Measurements from ENCODE around the gene TMEM131L. TPM values are rescaled to one million over a fixed set of nuclear protein-coding genes. Genes with fewer than 3 reads are reported as not detected.
"Not testable (repeated sequence)": the region's sequence is repeated elsewhere in the genome, so short reads cannot be mapped to it uniquely, and the experiment has no call there.

The TMEM131L gene
- total RNA-seq, 3 donors from 2014 or later: 18.7 to 22.0 (median 19.5) TPM

DNA sequence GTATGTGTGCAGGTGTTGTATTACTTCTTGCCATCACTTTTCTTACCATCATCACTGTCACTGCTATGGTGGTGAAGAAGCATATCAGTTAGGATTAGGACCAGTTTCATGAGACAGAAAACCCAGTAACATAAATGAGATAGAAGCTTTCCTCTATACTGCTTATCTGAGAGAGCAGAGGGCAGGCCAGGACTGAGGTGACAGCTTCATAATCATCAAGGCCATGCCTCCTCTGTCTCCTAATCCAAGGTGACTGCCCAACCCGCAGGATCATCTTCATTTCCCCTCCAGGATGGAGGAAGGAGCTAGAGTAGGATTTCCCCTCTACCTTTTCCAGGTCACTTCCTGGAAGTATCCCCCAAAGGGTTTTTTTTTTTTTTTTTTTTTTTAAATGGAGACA is 35.4 kb downstream of the TMEM131L start:
- DNase-seq (ENCODE audit: low spot score in 2 of 2): no peak
- H3K9me3 ChIP-seq: no peaks in the 10 kb centered on the region
- H3K27ac ChIP-seq: no peak overlapping the region
- no peak overlapping the region for H3K4me3 ChIP-seq
- H3K27me3 ChIP-seq: no peaks in the 10 kb centered on the region
- H3K4me1 ChIP-seq: peaks cover 4 to 6% of the 10 kb centered on the region in 2 donors
- H3K36me3 ChIP-seq: no peaks in the 10 kb centered on the region
- TF ChIP-seq POLR2A (IDR thresholded peaks at IDR 0.05) (no peak), POLR2AphosphoS5 (IDR thresholded peaks at IDR 0.05) (no peak)
- TF ChIP-seq, protein P1, sequence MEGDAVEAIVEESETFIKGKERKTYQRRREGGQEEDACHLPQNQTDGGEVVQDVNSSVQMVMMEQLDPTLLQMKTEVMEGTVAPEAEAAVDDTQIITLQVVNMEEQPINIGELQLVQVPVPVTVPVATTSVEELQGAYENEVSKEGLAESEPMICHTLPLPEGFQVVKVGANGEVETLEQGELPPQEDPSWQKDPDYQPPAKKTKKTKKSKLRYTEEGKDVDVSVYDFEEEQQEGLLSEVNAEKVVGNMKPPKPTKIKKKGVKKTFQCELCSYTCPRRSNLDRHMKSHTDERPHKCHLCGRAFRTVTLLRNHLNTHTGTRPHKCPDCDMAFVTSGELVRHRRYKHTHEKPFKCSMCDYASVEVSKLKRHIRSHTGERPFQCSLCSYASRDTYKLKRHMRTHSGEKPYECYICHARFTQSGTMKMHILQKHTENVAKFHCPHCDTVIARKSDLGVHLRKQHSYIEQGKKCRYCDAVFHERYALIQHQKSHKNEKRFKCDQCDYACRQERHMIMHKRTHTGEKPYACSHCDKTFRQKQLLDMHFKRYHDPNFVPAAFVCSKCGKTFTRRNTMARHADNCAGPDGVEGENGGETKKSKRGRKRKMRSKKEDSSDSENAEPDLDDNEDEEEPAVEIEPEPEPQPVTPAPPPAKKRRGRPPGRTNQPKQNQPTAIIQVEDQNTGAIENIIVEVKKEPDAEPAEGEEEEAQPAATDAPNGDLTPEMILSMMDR (IDR thresholded peaks at IDR 0.05): no peak
- intact Hi-C loops (cut with DNase I; ENCODE audit: low total_unique reads): no loop called here

DNA sequence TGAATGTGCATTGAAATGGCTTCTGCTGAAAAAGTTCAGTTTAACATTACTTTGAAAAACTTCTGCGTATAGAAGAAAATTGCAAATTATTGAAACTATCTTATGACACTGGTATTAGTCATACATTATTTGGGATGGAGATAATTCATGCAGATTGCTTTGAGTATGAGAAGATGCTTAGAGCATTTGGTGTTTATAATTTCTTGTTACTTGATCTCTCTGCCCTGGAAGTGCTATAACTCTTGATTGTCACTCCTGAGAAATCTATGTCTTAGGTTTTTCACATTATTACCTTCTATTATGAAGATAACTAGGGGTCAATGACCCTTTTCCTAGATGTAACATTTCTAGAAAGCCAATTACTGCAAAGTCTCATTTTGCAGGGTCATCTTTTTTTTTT is 36.4 kb downstream of the TMEM131L start:
- DNase-seq (ENCODE audit: low spot score in 2 of 2): no peak
- H3K27me3 ChIP-seq: no peaks in the 10 kb centered on the region
- no peak overlapping the region for H3K27ac ChIP-seq
- TF ChIP-seq POLR2A (IDR thresholded peaks at IDR 0.05): no peak
- no peak for TF ChIP-seq POLR2AphosphoS5 (IDR thresholded peaks at IDR 0.05)
- TF ChIP-seq, protein P1 (IDR thresholded peaks at IDR 0.05): no peak
- H3K9me3 ChIP-seq: no peaks in the 10 kb centered on the region
- peaks cover 4 to 6% of the 10 kb centered on the region in 2 donors for H3K4me1 ChIP-seq
- no peaks in the 10 kb centered on the region for H3K36me3 ChIP-seq
- H3K4me3 ChIP-seq: no peak overlapping the region
- intact Hi-C loops (cut with DNase I; ENCODE audit: low total_unique reads): no loop called here

DNA sequence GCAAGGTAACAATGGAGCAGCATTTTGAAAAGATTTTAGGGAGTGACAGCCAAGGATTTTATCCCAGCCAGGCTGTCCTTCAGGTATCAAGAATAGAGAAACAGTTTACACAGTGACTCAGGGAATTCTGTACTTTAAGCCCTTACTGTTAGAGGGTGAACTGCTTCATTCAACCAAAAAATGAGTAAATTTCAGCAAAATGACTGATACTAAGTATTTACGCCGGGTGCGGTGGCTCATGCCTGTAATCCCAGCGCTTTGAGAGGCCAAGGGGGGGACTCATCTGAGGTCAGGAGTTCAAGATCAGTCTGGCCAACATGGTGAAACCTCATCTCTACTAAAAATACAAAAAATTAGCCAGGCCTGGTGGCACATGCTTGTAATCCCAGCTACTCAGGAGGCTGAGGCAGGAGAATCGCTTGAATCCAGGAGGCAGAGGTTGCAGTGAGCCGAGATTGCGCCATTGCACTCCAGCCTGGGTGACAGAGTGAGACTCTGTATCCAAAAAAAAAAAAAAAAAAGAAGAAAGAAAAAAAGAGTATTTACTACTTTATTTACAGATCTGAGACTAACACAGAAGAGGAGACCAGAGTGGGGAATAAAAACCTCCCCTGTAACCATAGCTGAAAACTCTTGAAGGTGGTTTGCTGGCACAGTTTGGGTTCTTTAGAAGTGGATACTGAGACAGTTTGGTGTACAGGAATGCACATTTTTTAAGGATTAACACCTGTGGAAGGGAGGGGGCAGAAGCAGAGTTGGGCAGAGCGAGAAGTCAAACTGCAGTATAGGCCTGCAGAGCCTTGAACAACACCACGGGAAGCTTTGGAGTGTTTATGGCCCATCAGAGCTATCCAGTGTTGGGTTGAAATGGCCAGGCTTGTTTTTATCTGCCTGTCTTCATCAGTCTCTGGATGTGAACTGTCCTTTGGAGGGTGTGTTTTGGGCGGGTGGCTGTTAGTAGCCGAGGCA is 40.5 kb downstream of the TMEM131L start:
- no peaks in the 10 kb centered on the region for H3K36me3 ChIP-seq
- DNase-seq (ENCODE audit: low spot score in 2 of 2): no peak
- H3K4me1 ChIP-seq: no peaks in the 10 kb centered on the region
- no peaks in the 10 kb centered on the region for H3K27me3 ChIP-seq
- TF ChIP-seq POLR2AphosphoS5 (IDR thresholded peaks at IDR 0.05) (no peak), POLR2A (IDR thresholded peaks at IDR 0.05) (no peak)
- TF ChIP-seq, protein P1 (IDR thresholded peaks at IDR 0.05): no peak
- no peak overlapping the region for H3K4me3 ChIP-seq
- H3K27ac ChIP-seq: peak overlapping the region; percentile 5 to 52
- intact Hi-C loops (cut with DNase I; ENCODE audit: low total_unique reads): no loop called here
- no peaks in the 10 kb centered on the region for H3K9me3 ChIP-seq

DNA sequence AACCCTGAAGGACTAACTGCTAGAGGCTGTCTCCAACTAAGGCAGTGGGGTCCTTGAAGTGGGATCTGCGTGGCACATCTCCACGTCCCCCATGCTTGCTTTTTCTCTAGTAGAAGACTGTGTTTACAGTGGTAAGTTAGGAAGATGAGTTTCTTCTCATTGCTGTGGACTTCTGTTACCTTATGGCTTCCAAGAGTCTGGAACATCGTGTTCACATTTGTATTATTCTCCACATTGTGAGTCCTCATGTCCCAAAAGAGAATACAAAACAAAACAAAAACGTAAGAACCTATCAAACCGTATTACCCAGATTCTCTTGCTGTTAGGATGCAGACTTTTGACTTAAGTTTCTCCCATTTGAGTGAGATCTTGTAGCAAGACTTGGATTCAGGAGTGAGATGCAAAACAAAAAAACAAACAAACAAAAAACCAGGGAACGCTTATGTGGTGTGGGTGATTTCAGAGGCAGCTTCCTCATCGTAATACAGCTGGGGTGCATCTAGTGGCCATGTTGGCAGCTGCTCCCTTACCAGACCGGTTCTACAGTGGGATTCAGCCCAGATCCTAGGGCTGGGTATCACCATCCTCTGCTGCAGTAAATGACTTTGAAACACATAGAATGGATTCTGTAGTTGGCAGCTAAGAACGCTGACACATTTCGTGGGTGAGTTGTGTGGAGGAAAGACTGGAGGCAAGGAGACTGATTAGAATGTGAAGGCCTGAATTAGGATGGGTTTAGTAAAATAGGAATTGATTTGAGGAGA is 41.3 kb downstream of the TMEM131L start:
- no peaks in the 10 kb centered on the region for H3K36me3 ChIP-seq

DNA sequence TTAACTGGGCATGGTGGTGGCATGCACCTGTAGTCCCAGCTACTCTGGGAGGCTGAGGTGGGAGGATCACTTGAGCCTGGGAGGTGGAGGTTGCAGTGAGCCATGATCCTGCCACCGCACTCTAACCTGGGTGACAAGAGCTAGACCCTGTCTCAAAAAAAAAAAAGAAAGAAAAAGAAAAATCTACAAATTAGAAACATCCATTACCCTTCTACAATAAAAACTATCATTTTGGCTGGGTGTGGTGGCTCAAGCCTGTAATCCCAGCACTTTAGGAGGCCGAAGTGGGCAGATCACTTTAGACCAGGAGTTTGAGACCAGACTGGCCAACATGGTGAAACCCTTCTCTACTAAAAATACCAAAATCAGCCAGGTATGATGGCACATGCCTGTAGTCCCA is 43.1 kb downstream of the TMEM131L start:
- H3K4me3 ChIP-seq; intact Hi-C loops (cut with DNase I; ENCODE audit: low total_unique reads); H3K27ac ChIP-seq; H3K9me3 ChIP-seq; H3K36me3 ChIP-seq; DNase-seq (ENCODE audit: low spot score in 2 of 2); H3K4me1 ChIP-seq; H3K27me3 ChIP-seq: not testable (repeated sequence)

More for the DNA sequence above, 41.3 kb downstream of the TMEM131L start:
- H3K9me3 ChIP-seq: no peaks in the 10 kb centered on the region
- peak in 1 of 3 donors; percentile 45 for TF ChIP-seq POLR2AphosphoS5 (IDR thresholded peaks at IDR 0.05)
- TF ChIP-seq, protein P1 (IDR thresholded peaks at IDR 0.05): no peak
- DNase-seq (ENCODE audit: low spot score in 2 of 2): peak; percentile 61 to 71
- no peaks in the 10 kb centered on the region for H3K4me1 ChIP-seq
- H3K4me3 ChIP-seq: no peak overlapping the region
- intact Hi-C loops (cut with DNase I; ENCODE audit: low total_unique reads): no loop called here
- H3K27me3 ChIP-seq: no peaks in the 10 kb centered on the region
- H3K27ac ChIP-seq: peak overlapping the region; percentile 5 to 52
